Nephron progenitor cell (in vitro differentiated cells): ENCODE results near the gene CHMP4A.

Source experiments
- DNase-seq: peaks from one replicate; pipeline ENCODE4 v3.0.0; 2021
- H3K27ac Mint-ChIP-seq: 2 replicates; pipeline ENCODE4 v1.8.0; 2021; ENCODE audit warnings: mild to moderate bottlenecking, moderate library complexity, mixed read lengths
- H3K27me3 Mint-ChIP-seq: 2 replicates; pipeline ENCODE4 v1.8.0; 2021; ENCODE audit warnings: mild to moderate bottlenecking, low read depth, mixed read lengths; ENCODE audit not compliant: poor library complexity
- H3K36me3 Mint-ChIP-seq: 2 replicates; pipeline ENCODE4 v1.8.0; 2021; ENCODE audit warnings: low read depth, mixed read lengths
- H3K4me1 Mint-ChIP-seq: 2 replicates; pipeline ENCODE4 v1.8.0; 2021; ENCODE audit warnings: mixed read lengths
- H3K4me3 Mint-ChIP-seq: 2 replicates; pipeline ENCODE4 v1.8.0; 2021; ENCODE audit warnings: mild to moderate bottlenecking, moderate library complexity, mixed read lengths
- H3K9me3 Mint-ChIP-seq: 2 replicates; pipeline ENCODE4 v1.8.0; 2021; ENCODE audit warnings: mild to moderate bottlenecking, moderate library complexity, mixed read lengths
- TF ChIP-seq, protein P1 (sequence below): fragments of 200-600 bp; sonication (generic); IDR thresholded peaks from 2 replicates; pipeline ENCODE4 v1.5.0; 2021; ENCODE audit warnings: antibody characterized with exemption

The CHMP4A gene

DNA sequence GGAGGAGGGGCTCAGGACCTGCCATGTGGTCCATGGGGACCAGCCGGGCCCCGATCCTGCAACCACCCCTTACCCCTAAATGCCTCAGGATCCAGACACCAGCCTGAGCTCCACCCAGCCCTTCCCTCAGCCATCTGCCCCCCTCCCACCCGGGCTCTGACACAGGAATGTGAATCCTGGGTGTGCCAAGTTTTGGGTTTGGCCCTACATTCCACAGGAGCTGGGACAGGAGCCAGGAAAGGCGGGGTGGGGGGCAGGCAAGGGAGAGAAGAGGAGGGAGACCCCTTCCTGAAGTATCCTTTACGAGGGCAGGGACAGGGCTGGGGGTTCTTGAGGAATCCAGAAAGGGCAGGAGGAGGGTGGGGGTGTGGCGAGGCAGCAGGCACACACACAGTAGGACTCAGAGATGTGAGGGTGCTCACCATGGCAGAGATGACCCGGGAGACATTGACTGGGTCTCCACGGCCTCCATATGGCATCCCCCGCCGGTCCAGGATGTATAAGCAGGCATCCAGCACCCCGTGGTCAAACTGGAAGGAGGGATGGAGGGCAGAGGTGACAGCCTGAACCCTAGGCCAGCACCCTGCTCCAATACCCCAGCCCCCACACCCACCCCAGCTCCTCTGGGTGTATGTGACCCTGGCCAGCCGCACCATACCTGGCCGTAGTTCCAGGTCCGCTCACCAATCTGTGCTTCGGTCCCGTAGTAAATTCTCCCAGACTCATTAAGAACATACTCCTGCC is 46.2 kb upstream of the CHMP4A start:
- Mint-ChIP-seq H3K9me3 (no peaks in the 10 kb centered on the region), H3K4me1 (no peaks in the 10 kb centered on the region), H3K27ac (no peak overlapping the region), H3K36me3 (no peaks in the 10 kb centered on the region), H3K27me3 (peaks cover 2% of the 10 kb centered on the region), H3K4me3 (no peak overlapping the region)
- no peak for DNase-seq
- TF ChIP-seq, protein P1, sequence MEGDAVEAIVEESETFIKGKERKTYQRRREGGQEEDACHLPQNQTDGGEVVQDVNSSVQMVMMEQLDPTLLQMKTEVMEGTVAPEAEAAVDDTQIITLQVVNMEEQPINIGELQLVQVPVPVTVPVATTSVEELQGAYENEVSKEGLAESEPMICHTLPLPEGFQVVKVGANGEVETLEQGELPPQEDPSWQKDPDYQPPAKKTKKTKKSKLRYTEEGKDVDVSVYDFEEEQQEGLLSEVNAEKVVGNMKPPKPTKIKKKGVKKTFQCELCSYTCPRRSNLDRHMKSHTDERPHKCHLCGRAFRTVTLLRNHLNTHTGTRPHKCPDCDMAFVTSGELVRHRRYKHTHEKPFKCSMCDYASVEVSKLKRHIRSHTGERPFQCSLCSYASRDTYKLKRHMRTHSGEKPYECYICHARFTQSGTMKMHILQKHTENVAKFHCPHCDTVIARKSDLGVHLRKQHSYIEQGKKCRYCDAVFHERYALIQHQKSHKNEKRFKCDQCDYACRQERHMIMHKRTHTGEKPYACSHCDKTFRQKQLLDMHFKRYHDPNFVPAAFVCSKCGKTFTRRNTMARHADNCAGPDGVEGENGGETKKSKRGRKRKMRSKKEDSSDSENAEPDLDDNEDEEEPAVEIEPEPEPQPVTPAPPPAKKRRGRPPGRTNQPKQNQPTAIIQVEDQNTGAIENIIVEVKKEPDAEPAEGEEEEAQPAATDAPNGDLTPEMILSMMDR = no peak

DNA sequence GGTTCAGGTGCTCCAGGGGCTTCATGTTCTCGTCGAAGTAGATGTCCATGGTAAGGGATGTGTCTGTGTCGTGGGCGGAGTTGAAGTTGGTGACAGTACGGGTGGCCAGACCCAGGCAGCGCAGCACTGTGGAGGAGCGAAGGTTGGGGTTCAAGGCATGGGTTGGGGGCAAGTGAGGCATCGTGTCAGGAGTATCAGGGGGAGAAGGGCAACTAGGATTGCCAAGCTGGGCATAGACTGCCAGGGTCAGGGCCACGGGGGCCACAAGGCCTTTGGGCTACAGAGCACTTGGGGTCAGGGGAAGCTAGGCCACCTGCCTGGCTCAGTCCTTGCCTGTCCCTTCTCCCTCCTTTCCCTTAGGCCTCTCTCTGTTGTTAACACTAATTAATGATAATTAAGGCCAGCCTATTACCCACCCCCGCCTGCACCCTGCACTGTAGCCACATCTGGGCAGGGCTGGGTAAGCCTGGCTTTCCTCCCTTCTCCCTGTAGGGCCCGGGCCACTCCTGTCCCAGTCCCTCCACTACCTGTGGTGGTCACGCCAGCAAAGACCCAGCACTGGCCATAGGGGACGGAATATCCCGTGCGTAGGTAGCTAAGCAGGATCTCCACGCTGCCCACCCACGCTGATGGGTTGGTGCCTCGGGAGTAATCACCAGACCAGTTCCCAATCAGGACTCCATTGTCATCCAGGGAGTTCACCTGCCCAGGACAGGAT is 45.4 kb upstream of the CHMP4A start:
- Mint-ChIP-seq H3K9me3 (no peaks in the 10 kb centered on the region), H3K36me3 (no peaks in the 10 kb centered on the region), H3K4me3 (no peak overlapping the region), H3K27ac (no peak overlapping the region), H3K4me1 (no peaks in the 10 kb centered on the region), H3K27me3 (peaks cover 2% of the 10 kb centered on the region)
- TF ChIP-seq, protein P1 = no peak
- DNase-seq = no peak

DNA sequence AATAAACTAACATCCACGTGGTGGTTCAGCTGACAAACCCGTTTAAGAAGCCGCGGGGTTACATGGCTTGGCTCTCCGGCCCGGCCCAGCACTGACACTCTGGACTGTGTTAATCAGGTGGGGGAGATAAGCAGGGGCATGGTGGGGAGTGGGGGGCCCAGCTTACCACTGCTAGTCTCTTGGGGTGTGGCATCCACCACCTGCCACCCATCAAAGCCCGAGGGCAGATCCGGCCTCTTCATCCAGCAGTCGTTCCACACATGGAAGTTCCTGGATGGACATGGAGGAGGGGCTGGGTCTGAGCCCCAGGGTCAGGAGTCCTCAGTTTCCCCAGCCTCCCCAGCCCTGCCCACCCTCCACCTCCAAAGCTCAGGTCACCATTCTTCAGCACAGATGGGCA is 44.8 kb upstream of the CHMP4A start:
- no peak for DNase-seq
- no peaks in the 10 kb centered on the region for H3K36me3 Mint-ChIP-seq
- peaks cover 2% of the 10 kb centered on the region for H3K27me3 Mint-ChIP-seq
- H3K4me1 Mint-ChIP-seq = no peaks in the 10 kb centered on the region
- H3K4me3 Mint-ChIP-seq = no peak overlapping the region
- no peaks in the 10 kb centered on the region for H3K9me3 Mint-ChIP-seq
- TF ChIP-seq, protein P1 = no peak
- H3K27ac Mint-ChIP-seq = no peak overlapping the region

DNA sequence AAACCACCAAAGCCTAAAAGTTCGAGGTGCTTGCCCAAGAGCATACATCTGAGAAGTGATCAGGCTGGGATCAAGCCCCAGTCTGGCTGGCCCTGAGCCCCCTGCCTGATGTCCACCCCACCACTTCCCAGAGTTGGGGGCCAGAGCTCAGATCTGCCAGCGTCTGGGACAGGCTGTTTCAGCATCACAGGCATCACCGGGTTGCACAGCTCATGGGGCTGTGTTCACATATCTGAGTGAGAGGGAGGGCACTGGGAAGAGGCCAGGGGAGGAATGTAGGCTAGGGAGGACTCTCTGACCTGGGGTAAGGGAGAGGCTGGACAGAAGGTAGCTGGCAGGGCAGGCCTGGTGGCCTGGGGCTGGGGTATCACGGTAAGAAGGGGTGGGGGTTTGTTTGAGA is 43.7 kb upstream of the CHMP4A start:
- TF ChIP-seq, protein P1 = no peak
- Mint-ChIP-seq H3K36me3 (no peaks in the 10 kb centered on the region), H3K4me1 (no peaks in the 10 kb centered on the region)

DNA sequence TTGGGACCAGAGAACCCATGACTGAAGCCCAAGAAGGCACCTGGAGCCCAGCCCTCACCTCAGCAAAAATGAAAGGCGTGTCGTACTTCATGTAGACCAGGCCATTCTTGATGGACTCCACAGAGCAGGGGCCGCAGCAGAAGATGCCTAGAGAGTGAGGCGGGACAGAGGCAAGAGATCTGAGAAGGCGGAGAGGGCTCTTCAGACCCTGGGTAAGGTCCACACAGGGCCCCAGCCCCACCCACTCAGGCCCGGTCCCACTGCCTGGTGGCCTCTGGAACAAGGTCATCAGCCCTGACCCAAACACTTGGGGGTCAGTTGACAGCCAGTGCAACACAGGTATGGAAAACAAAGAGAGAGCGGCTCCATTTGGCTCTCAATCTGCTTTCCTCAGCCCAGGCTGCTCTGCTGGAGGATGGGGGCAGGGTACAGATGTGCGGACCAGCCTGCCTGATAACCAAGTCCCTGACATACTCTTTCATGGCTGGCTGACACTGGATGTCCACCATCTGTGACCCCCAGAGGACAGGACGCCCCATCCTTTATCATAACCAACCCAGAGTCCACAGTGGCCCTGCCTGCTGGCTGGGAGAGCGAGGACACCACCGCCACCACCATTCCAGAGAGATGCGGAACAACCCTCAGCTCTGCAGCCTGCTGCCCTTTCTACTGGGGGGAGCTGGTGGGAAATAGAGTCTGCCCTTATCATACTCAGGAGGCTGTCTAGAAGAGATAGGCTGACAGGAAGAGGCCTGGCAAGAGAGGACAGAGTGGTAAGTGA is 42.8 kb upstream of the CHMP4A start:
- Mint-ChIP-seq H3K4me3 (no peak overlapping the region), H3K9me3 (no peaks in the 10 kb centered on the region), H3K36me3 (no peaks in the 10 kb centered on the region), H3K4me1 (no peaks in the 10 kb centered on the region), H3K27me3 (peaks cover 5% of the 10 kb centered on the region), H3K27ac (peak overlapping the region; percentile 25)
- TF ChIP-seq, protein P1 = no peak
- DNase-seq = no peak

More for the DNA sequence above, 43.7 kb upstream of the CHMP4A start:
- no peak overlapping the region for H3K27ac Mint-ChIP-seq
- H3K4me3 Mint-ChIP-seq = no peak overlapping the region
- no peaks in the 10 kb centered on the region for H3K9me3 Mint-ChIP-seq
- H3K27me3 Mint-ChIP-seq = peaks cover 2% of the 10 kb centered on the region
- no peak for DNase-seq
